GM21723 (cell line): ENCODE results near the gene RND2.

Experiments
- ATAC-seq: cut with Tn5 transposase; IDR thresholded peaks from one replicate; pipeline ENCODE4 v1.9.1; 2021; ENCODE audit warnings: mild to moderate bottlenecking, moderate library complexity; ENCODE audit not compliant: unreplicated experiment

RND2 gene

GRCh38 chr17:43003542-43004172, 21.4 kb upstream of the RND2 start:
- no peak for ATAC-seq

- ATAC-seq, result peak; percentile 90
Observed at GRCh38 chr17:43006639-43007551, 18.1 kb upstream of the RND2 start, which contains the start of gene IFI35. Gene IFI35 (plus strand): TSS chr17:43006784. CDS start chr17:43006948, 164 bp downstream.

GRCh38 chr17:43010667-43011308, 14.2 kb upstream of the RND2 start:
- ATAC-seq, result no peak

GRCh38 chr17:43011728-43012472, 13.1 kb upstream of the RND2 start:
- ATAC-seq, result no peak

GRCh38 chr17:43013296-43013695, 11.7 kb upstream of the RND2 start:
- ATAC-seq, result no peak

GRCh38 chr17:43014020-43014648, 10.9 kb upstream of the RND2 start:
- ATAC-seq, result no peak

- no peak for ATAC-seq
Observed at GRCh38 chr17:43014649-43015542, 10.1 kb upstream of the RND2 start.

- ATAC-seq, result no peak
Observed at GRCh38 chr17:43015579-43015978, 9.5 kb upstream of the RND2 start.

- no peak for ATAC-seq
Observed at GRCh38 chr17:43016216-43016615, 8.8 kb upstream of the RND2 start.

GRCh38 chr17:43018008-43018853, 6.8 kb upstream of the RND2 start:
- ATAC-seq, result no peak

- ATAC-seq, result no peak
Observed at GRCh38 chr17:43018932-43019331, 6.1 kb upstream of the RND2 start.

- no peak for ATAC-seq
Observed at GRCh38 chr17:43019418-43019817, 5.6 kb upstream of the RND2 start.

- no peak for ATAC-seq
Observed at GRCh38 chr17:43020030-43020621, 4.9 kb upstream of the RND2 start.

- no peak for ATAC-seq
Observed at GRCh38 chr17:43020789-43021740, 4.0 kb upstream of the RND2 start.

GRCh38 chr17:43021741-43022512, 3.1 kb upstream of the RND2 start, which contains the start of gene VAT1:
Gene VAT1 (minus strand): TSS chr17:43022385. CDS start chr17:43022322, 63 bp downstream.
- no peak for ATAC-seq

GRCh38 chr17:43025290-43025657, 243 bp downstream of the RND2 start:
- no peak for ATAC-seq
